Measurements from ENCODE around the gene GRIN1. TPM values are rescaled to one million over a fixed set of nuclear protein-coding genes. Genes with fewer than 3 reads are reported as not detected.
A peak's percentile ranks its signal among the peaks of the same experiment; 100 is the strongest.

The GRIN1 gene
- total and polyA plus RNA-seq, 2 of the 13 experiments (the other 11 are each of a cell fraction or from before 2014, with no cell fraction given): 0.13 TPM; not detected in 1

- no peak for TF ChIP-seq LBX2 (CRISPR knock-in tag; IDR thresholded peaks at IDR 0.05; ENCODE audit: borderline replicate concordance)
- no peak for TF ChIP-seq YEATS4 (CRISPR knock-in tag; IDR thresholded peaks at IDR 0.05; ENCODE audit: borderline replicate concordance)
- TF ChIP-seq ZZZ3 (CRISPR knock-in tag; IDR thresholded peaks at IDR 0.05; ENCODE audit: borderline replicate concordance): no peak
- TF ChIP-seq KDM5B (CRISPR knock-in tag; IDR thresholded peaks at IDR 0.05; ENCODE audit: borderline replicate concordance): no peak
- no peak for TF ChIP-seq SOX13 (IDR thresholded peaks at IDR 0.05)
- TF ChIP-seq SOX13 (CRISPR knock-in tag; conservative IDR thresholded peaks at IDR 0.05 in 1 of 2, IDR thresholded peaks at IDR 0.05 in 1 of 2): no peak
- TF ChIP-seq ZNF747 (CRISPR knock-in tag; IDR thresholded peaks at IDR 0.05; ENCODE audit: borderline replicate concordance): no peak
- TF ChIP-seq ZNF646 (CRISPR knock-in tag; IDR thresholded peaks at IDR 0.05): no peak
- no peak for TF ChIP-seq GABPA (IDR thresholded peaks at IDR 0.05; ENCODE audit: low read depth, low read length)
- TF ChIP-seq GABPA (CRISPR knock-in tag; IDR thresholded peaks at IDR 0.05; ENCODE audit: low read depth): 0 out of 2 replicates have a peak, but pooled peaks have one; percentile 24
- TF ChIP-seq, protein P1, sequence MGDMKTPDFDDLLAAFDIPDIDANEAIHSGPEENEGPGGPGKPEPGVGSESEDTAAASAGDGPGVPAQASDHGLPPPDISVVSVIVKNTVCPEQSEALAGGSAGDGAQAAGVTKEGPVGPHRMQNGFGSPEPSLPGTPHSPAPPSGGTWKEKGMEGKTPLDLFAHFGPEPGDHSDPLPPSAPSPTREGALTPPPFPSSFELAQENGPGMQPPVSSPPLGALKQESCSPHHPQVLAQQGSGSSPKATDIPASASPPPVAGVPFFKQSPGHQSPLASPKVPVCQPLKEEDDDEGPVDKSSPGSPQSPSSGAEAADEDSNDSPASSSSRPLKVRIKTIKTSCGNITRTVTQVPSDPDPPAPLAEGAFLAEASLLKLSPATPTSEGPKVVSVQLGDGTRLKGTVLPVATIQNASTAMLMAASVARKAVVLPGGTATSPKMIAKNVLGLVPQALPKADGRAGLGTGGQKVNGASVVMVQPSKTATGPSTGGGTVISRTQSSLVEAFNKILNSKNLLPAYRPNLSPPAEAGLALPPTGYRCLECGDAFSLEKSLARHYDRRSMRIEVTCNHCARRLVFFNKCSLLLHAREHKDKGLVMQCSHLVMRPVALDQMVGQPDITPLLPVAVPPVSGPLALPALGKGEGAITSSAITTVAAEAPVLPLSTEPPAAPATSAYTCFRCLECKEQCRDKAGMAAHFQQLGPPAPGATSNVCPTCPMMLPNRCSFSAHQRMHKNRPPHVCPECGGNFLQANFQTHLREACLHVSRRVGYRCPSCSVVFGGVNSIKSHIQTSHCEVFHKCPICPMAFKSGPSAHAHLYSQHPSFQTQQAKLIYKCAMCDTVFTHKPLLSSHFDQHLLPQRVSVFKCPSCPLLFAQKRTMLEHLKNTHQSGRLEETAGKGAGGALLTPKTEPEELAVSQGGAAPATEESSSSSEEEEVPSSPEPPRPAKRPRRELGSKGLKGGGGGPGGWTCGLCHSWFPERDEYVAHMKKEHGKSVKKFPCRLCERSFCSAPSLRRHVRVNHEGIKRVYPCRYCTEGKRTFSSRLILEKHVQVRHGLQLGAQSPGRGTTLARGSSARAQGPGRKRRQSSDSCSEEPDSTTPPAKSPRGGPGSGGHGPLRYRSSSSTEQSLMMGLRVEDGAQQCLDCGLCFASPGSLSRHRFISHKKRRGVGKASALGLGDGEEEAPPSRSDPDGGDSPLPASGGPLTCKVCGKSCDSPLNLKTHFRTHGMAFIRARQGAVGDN (CRISPR knock-in tag; IDR thresholded peaks at IDR 0.05): peak; percentile 67
- TF ChIP-seq NR1H2 (CRISPR knock-in tag; IDR thresholded peaks at IDR 0.05; ENCODE audit: borderline replicate concordance, low read depth): no peak
- TF ChIP-seq ZNF749 (CRISPR knock-in tag; IDR thresholded peaks at IDR 0.05; ENCODE audit: borderline replicate concordance): no peak
- TF ChIP-seq TBX2 (CRISPR knock-in tag; IDR thresholded peaks at IDR 0.05; ENCODE audit: borderline replicate concordance): 0 out of 2 replicates have a peak, but pooled peaks have one; percentile 24
- TF ChIP-seq ZSCAN21 (CRISPR knock-in tag; IDR thresholded peaks at IDR 0.05; ENCODE audit: borderline replicate concordance): no peak
- no peak for TF ChIP-seq NBN (conservative IDR thresholded peaks at IDR 0.05)
- TF ChIP-seq SNRNP70 (IDR thresholded peaks at IDR 0.05; ENCODE audit: low read depth, low read length): no peak
- no peak for TF ChIP-seq NRL (CRISPR knock-in tag; IDR thresholded peaks at IDR 0.05; ENCODE audit: borderline replicate concordance)
- TF ChIP-seq ZFP36L2 (CRISPR knock-in tag; IDR thresholded peaks at IDR 0.05): no peak
Measured at GRCh38 chr9:137195525-137196220, 56.7 kb downstream of the GRIN1 start (continued).

All from HepG2 (cell line).